Effector CD4-positive, alpha-beta T cell (primary cell): ENCODE data around the gene YKT6.

ENCODE experiments used
- DNase-seq: peaks from one replicate; pipeline ENCODE4 v3.0.0-alpha.2; 2020

Gene YKT6

DNA sequence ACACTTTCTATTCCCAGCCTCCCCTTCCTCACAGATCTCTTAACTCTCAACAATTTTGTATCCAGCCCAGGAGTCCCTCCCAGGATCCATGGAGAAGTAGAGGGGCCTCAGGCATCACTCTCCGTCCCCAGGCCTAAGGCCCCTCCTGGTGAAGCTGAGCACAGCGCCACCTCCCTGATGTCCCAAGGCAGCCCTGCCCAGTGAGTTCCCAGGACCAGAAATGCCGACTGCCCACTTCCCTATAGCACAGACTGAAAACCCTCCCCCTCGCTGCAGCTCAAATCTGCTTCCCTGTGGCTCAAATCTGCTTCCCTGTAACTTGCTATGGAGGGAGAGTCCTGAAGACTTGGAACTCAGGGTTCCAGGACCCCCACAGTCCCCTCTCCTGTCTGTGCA lies 35.6 kb downstream of the YKT6 start:
- no peak for DNase-seq

- DNase-seq: no peak
Measured at GRCh38 chr7:44237696-44238095, 36.9 kb downstream of the YKT6 start.

DNA sequence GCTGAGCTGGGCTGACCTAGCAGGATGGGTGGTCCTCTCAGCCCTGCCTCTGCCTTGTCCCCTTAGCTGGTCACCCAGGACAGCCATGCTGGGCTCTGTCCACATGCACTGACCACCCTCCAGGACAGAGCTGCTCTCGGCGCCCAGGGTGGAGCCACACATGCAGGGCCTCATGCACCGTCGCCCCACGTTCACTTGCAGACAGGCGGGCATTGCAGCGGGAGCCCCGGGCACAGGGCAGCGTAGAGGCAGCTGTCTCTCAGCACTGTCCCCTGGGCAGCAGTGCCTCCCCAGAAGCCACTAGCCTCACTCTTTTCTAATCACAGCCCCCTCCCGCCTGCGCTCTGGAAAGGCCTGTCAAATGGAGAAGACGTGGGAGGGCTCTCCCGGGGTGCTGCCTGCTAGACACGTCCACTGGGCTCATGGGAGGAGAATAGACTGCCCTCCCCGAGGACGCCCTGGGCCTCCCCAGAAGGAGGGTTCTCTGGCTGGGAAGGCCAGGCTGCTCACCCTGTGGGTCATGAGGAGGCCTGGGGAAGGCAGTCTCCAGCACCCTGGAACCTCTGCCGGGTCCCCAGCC lies 37.4 kb downstream of the YKT6 start:
- DNase-seq: no peak

DNA sequence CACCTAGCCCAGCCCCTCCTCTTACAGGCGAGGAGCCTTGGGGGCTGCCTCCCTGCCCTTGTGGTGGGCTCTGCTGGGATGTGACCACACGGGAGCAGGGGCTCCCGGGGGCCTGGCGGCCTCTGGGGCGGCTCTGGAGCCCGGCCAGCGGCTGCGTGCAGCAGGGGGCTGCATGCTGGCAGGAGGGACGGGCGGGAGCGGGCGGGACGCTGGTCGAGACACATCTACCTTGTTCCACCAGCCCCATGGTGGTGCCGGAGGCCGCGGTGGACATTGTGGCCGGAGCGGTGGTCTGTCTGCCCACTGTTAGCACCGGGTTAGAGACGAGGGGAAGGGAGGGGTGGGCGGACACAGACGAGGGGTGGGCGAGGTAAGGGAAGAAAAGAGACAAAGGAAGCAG lies 38.6 kb downstream of the YKT6 start:
- DNase-seq: no peak

DNA sequence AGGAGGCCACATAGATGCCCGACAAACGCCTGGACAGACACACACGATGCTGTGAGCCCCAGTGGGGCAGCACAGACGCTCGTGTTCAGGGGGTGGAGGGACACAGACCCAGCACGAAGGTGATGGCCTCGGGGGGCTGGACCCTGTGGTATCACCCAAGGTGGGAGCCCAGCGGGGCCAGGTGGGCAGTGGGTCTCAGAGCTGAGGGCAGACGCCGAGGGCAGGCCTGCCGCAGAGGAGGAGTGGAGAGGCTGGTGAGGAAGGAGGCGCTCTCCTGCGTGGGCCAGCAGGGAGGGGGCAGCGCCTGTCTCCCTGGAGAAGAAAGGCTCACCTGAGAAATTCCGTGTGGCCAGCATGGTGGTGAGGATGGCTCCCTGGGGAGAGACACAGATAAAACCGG lies 39.6 kb downstream of the YKT6 start:
- no peak for DNase-seq

DNA sequence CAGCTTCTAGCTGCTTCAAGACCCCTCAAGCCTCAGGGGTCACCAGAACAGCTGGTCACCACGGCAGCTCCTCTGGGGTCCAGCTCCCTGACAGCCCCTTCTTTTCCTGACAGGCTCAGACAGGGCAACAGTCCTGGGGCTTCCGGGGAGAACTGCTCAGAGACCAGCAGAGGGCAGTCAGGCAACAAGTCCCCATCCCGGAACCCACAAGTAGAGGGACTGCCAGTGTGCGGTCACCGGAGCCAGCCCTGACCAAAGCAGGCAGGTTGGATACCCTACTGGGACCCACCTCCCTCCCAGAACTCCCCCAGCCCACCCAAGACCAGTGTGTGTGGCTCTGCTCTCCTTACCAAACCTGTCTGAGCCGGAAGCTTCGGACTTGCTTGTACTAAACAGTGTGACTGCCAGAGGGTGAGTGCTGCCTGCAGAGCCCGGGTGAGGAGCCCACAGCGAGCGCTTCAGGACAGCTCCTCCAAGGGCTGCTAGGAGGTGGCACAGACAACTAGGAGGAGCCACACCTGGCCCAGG lies 40.3 kb downstream of the YKT6 start:
- DNase-seq: peak; percentile 25

DNA sequence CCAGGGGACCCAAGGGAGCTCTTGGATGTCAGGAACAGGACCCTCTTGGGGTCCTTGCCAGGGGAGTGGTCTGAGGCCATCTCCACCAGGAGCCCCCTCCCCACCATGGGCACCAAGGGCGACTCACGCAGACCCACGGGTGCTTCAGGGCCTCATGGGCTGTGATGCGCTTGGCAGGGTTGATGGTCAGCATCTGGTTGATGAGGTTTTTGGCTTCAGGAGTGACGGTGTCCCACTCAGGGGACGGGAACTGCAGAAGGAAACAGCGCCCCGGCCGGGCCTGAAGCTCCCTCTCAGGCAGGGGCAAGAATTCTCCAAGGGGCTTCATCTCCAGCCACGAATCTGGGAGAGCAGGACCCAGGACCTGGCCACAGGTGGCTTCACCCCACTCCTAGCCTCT lies 41.3 kb downstream of the YKT6 start:
- no peak for DNase-seq

GRCh38 chr7:44244282-44244681 lies 43.5 kb downstream of the YKT6 start:
- DNase-seq: no peak

GRCh38 chr7:44246396-44247113 lies 45.8 kb downstream of the YKT6 start:
- no peak for DNase-seq

DNA sequence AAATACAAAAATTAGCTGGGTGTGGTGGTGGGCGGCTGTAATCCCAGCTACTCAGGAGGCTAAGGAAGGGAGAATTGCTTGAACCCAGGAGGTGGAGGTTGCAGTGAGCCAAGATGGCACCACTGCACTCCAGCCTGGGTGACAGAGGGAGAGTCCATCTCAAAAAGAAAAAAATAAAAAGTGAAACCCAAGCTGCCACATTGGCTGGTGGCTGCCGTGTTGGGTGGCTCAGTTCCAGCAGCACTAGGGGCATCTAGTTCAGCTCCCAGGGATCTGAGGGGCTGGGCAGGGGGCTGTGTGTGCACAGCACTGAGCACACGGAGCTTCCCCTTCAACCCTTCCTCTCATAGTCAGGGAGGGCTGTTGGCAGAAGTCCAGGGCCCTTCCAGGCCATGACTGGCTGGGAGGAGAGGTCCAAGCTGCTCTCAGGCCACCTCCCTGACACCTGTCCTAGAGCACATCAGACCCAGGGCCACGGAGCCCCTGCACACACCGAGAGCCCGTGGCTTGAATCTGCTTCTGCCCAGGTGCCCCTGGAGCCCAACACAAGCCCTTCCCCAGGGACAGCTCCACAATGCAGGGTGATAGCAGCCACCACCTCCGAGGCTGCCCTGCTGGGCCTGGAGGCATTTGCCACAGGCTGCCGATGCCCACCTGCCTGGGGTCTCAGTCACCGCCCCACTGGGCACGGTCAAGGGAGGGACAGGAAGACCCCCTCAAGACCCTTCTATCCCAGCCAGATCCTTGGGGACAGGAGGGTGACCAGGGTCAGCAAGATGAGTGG lies 47.3 kb downstream of the YKT6 start:
- no peak for DNase-seq

DNA sequence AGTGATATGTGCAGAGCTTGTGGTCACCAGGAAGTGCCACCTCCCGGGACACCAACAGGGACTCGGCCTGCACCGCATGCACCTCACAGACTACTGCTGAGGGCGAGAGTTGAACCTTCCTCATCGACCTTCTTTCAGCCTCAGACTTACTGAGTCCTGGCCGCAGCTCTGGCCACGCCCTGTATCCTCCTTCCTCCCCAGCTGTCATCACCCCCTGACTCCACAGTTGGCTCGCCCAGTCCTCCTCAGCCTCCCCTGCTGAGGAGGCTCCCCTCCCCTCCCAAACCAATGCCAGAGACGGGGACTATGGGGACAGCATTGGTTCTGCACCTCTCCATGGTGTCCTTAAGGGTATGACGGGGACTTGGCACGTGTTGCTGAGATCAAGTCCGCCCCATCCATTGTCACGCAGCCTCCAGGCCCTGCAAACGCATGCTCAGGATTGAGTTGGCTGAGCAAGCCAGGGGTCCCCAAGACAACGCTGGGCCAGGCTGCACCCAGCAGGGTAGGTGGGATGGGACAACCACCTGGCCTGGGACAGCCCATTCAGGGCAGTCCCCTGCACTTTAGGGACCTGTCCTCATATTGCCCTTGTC lies 49.0 kb downstream of the YKT6 start:
- DNase-seq: no peak

GRCh38 chr7:44251269-44251668 lies 50.5 kb downstream of the YKT6 start:
- DNase-seq: no peak

DNA sequence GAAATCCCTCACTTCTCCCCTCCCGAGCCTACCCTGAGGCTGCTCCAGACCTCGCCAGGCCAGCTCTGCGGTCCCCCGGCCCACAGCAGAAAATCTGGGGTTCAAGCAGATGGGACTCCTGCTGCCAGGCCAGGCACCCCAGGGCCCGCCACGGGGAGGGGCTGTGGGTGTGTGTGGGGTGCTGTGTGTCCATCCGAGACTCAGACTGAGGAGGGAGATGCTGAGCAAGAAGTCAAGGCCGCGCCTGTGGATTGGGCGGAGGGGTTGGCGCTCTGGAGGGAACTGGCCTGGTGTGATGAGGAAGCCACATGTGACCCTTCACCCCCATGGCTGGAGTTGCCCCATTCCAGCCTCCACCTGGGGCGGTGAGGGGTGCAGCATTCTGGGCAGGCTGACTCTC lies 51.1 kb downstream of the YKT6 start:
- no peak for DNase-seq

DNA sequence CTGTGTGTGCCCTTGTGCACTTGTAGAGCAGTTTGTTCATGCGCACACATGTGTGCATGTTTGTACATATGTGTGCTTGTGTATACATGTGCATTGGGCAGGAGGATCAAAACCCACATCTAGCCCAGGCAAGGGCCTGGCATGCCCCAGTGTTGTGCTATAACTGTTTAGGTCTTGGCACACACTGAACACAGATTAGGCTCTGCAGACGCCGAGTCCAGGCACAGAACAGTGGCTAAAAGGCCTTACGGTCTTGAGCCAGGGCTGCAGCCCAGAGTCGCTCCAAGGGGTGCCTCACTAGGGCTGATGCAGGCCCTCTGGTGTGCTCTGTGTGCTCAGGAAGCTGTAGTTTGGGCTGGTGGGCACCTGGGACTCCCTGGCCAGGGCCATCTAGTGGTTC lies 55.7 kb downstream of the YKT6 start:
- DNase-seq: no peak

GRCh38 chr7:44257213-44257612 lies 56.4 kb downstream of the YKT6 start:
- no peak for DNase-seq

DNA sequence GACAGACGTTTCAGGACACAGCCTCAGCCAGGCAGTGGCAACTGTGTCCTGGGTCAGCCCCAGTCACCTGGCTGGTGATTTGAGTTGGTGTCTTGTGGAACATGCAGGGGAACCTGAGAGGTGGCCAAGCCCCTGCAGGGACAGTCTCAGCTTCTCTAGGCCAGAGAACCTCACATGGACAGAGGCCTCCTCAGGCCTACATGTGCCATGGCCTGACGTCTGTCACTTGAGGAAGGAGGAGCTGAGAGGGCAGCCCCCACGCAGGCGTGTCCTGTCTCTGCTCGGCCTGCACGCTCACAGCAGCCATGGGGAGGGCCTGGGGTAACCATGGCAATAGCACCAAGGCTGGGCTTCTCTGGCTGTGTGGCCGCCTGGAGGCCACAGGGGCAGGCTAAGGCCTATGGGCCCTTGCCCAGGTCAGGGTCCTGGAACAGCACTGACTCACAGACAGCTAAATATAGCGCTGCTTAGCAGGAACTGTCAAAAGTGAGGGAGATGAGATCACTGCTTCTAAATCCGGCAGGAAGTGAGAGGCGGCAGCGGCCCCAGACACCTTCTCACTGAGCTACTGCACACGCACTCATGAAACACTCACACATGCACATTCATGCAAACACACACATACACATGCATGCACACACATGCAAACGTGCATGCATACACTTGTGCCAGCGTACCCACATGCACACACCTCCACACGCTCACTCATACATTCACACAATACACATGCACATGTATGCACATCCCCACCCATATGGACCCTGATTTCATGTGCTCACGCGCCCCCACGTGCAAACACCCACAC lies 57.0 kb downstream of the YKT6 start:
- DNase-seq: peak; percentile 25

DNA sequence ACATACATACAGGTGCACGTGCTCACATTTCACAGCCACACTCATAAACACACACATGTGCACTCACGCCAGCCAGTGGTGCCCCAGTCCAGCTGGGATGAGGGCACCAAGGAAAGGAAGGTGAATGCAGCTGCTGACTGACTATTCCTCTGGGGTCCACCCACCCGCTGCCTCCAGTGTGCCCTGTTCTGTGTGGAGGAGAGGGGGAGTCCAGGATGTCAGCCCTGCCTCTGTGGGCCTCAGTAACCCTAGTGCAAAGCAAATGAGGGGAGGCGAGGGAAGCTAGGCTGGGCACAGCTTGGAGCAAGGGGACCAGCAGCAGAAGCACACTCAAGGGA lies 57.6 kb downstream of the YKT6 start:
- DNase-seq: no peak

DNA sequence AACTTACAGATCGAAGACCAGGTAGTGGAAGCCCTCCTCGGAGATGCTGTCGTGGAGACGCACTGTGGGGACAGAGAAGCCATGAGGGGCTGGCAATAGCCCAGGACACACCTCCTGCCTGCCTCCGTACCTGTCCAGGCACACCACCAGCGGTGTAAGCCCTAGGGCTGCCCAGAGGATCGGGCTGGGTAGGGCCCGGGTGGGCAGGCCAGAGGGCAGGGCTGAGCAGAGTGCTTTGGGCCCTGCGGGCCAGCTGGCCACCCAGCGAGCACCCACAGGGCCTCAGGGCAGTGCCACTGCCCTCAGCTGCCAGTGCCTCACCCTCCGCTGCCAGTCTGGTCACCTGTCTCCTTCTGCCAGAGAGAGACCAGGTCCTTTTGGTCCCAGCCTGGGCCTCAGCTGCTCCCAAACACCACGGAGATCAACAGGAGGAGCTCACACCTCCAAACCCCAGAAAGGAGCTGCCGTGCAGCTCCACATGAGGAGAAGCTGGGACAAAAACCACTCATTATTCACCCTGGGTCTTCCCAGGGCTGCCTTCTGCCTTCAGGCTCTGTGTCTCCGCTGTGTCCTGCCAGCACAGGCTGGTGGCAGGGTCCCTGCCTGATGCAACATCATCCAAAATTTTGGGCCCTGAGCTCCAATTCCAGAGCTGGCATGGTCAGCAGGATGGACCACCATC lies 58.2 kb downstream of the YKT6 start:
- no peak for DNase-seq

DNA sequence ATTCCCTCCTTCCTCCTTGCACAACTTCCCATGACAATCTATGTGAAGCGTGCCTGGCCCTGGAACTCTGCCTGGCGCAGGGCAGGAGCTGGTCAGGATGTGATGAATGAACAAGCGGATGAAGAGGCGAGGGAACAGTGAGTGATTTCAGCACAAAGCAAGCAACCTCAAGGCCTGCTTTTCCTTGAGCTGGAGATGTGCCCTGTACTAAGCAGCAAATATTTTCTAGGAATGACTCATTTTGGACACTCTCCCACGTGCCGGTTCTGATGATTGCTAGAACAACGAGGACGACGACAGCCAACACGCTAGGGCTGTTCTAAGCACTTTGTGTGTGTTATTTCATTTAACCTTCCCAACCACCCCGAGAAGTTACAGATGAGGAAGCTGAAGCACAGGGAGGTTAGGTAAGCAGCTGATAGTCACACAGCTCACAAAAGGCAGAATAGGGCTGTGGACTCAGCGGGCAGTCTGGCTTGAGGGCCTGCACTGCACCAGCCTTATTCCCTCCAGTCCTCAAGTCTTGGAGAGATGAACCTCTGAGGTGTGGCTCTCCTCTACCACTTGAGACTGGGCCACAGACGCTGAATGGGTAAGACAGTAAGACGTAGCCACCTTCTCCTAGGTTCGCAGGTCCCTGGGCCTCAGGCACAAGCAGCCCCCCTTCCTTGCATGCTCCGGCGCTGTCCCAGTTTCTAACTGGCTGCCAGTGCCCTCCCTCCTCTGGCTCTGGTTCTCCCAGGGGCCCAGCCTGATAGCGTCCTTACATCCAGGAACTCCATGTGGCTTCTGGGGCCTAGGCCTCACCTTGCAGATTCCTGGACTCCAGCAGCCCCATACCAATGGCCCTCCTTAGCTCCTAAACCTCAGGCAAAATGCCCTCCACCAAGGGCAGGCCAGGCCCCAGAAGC lies 59.0 kb downstream of the YKT6 start:
- no peak for DNase-seq

GRCh38 chr7:44261240-44261639 lies 60.5 kb downstream of the YKT6 start:
- no peak for DNase-seq

DNA sequence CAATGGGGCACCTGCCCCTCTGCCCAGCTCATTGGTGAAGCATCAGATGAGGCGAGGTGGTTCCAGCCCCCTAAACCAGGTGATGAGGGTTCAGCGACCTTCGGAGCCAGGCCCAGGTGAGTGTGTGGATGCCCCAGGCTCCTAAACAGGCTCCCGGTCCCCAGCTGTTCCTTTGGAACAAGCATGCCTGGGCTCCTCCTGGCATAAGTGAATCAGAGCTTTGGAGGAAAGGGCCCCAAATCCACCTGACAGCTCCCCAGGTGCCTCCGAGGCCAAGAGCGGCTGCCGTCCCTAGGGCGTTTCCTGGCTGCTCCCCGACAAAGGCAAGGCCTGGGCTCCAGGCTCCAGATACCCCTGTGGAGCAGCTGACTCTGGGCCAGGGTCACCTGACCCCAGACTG lies 61.3 kb downstream of the YKT6 start:
- DNase-seq: no peak
